GM06990 (cell line): Measurements from ENCODE around the gene CCDC73.
"Not testable (repeated sequence)": the region's sequence is repeated elsewhere in the genome, so short reads cannot be mapped to it uniquely, and the experiment has no call there.

Experiments used
- DNase-seq: peaks from one replicate; pipeline ENCODE4 v3.0.0-alpha.2; 2011; ENCODE audit not compliant: insufficient read length; ENCODE audit errors: extremely low read depth
- H3K27me3 ChIP-seq: replicated peaks from 2 replicates; pipeline ENCODE4 v1.6.0; 2011; ENCODE audit warnings: low read length; ENCODE audit not compliant: control insufficient read depth, insufficient read depth
- H3K36me3 ChIP-seq: 2 replicates; pipeline ENCODE4 v1.5.1; 2011; ENCODE audit warnings: low read length; ENCODE audit not compliant: control insufficient read depth, insufficient read depth
- H3K4me3 ChIP-seq: replicated peaks from 2 replicates; pipeline ENCODE4 v1.5.1; 2011; ENCODE audit warnings: low read depth, mild to moderate bottlenecking, control low read depth, low read length
- TF ChIP-seq, protein P1 (sequence below): IDR thresholded peaks from 2 replicates; pipeline ENCODE4 v1.5.1; 2011; ENCODE audit warnings: low read length, control low read depth, mild to moderate bottlenecking, inconsistent platforms; ENCODE audit not compliant: insufficient read depth, poor library complexity, severe bottlenecking

The CCDC73 gene

DNA sequence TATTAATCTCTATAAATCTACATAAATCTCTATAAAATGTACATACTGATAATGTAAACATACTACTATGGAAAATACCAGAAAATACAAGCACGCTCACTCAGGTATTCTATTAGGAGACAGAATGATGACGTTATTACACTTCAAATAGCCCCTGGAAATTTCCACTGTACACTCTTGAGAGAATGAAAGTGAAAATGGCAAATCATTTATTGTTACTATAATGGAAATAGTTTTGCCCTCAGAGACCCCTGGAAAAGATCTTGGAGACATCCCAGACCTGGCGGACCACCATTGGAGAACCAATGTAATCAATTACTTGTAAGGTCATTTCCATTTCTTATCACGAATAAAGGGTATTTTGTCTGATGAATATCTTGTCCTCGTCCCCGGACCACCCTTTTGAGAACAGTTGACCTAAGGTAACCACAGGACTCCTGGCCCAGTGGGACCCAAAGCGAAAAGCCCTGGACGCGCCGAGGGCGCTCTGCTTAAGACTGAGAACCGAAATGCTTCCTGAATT, 34.8 kb upstream of the CCDC73 start:
- TF ChIP-seq, protein P1, sequence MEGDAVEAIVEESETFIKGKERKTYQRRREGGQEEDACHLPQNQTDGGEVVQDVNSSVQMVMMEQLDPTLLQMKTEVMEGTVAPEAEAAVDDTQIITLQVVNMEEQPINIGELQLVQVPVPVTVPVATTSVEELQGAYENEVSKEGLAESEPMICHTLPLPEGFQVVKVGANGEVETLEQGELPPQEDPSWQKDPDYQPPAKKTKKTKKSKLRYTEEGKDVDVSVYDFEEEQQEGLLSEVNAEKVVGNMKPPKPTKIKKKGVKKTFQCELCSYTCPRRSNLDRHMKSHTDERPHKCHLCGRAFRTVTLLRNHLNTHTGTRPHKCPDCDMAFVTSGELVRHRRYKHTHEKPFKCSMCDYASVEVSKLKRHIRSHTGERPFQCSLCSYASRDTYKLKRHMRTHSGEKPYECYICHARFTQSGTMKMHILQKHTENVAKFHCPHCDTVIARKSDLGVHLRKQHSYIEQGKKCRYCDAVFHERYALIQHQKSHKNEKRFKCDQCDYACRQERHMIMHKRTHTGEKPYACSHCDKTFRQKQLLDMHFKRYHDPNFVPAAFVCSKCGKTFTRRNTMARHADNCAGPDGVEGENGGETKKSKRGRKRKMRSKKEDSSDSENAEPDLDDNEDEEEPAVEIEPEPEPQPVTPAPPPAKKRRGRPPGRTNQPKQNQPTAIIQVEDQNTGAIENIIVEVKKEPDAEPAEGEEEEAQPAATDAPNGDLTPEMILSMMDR, result no peak
- Histone ChIP-seq H3K4me3 (peak overlapping the region; percentile 70), H3K36me3 (no peaks in the 10 kb centered on the region), H3K27me3 (no peaks in the 10 kb centered on the region)
- DNase-seq, result no peak

GRCh38 chr11:32827276-32827675, 32.8 kb upstream of the CCDC73 start:
- Histone ChIP-seq H3K36me3 (no peaks in the 10 kb centered on the region), H3K4me3 (no peak overlapping the region), H3K27me3 (no peaks in the 10 kb centered on the region)
- no peak for DNase-seq
- TF ChIP-seq, protein P1, result no peak

GRCh38 chr11:32826113-32826512, 31.7 kb upstream of the CCDC73 start:
- TF ChIP-seq, protein P1, result no peak
- Histone ChIP-seq H3K27me3 (no peaks in the 10 kb centered on the region), H3K36me3 (no peaks in the 10 kb centered on the region), H3K4me3 (no peak overlapping the region)
- DNase-seq, result no peak

DNA sequence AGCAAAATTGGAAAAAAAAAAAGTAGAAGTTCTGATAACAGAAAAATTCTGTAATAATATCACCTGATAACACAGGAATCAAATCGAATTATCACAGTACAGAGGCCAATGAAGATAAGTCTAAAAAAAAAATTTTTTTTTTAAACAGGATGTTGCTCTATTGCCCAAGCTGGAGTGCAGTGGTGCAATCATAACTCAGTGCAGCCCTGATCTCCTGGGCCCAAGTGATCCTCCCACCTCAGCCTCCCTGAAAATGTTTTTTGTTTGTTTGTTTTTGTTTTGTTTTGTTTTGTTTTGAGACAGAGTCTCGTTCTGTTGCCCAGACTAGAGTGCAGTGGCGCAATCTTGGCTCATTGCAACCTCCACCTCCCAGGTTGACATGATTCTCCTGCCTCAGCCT, 29.2 kb upstream of the CCDC73 start:
- not testable (repeated sequence) for H3K4me3 ChIP-seq, H3K27me3 ChIP-seq, H3K36me3 ChIP-seq, DNase-seq

DNA sequence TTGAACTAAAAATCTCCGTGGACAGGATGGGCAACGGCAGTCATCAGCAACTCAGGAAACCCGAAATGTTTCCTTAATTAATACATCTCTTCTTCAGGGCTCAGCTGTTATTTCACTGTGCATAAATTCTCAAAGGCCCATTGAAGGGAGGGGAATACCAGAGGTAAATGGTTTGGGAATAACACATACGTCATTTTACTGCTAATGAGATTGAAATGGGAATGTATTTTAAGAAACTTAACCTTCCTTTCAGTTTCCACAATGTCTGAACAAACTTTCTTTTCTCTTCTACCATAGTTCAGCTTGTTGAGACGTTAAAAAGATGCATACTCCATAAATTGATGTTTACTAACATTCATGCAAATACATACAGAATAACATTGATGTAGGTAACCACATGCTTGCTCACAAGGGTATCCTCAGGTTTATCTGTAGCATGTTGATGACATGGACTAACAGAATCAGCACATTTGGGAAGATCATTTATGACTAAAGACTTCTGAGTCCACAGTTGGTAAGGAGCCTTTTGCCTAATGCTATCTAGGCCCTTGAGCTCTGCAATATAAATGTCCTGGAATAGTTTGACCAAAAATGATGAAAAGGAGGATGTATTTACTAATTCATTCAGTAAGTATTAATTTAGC, 27.6 kb upstream of the CCDC73 start:
- H3K36me3 ChIP-seq, result no peaks in the 10 kb centered on the region
- TF ChIP-seq, protein P1, result no peak
- DNase-seq, result peak; percentile 10
- H3K4me3 ChIP-seq, result peak overlapping the region; percentile 32
- no peaks in the 10 kb centered on the region for H3K27me3 ChIP-seq

GRCh38 chr11:32821517-32821916, 27.1 kb upstream of the CCDC73 start:
- peak overlapping the region; percentile 32 for H3K4me3 ChIP-seq
- DNase-seq, result peak; percentile 6
- TF ChIP-seq, protein P1, result no peak

More at GRCh38 chr11:32821517-32821916, 27.1 kb upstream of the CCDC73 start:
- Histone ChIP-seq H3K27me3 (no peaks in the 10 kb centered on the region), H3K36me3 (no peaks in the 10 kb centered on the region)
